IMR-90 (cell line): ENCODE data around the gene OR10A3. TPM values are rescaled to one million over a fixed set of nuclear protein-coding genes. Genes with fewer than 3 reads are reported as not detected.

Experiments used
- ATAC-seq: fragments of 200-7000 bp; cut with Tn5 transposase; 2 replicates; pipeline ENCODE4 v1.9.1; 2020; ENCODE audit warnings: low read depth, mild to moderate bottlenecking, moderate library complexity
- BruUV-seq: library from RNA; stranded (reverse); fragments of 400-500 nt; replicated peaks from 2 replicates; lab custom pipeline; 2021; lab: Mats Ljungman, UMichigan
- CTCF ChIA-PET: fragments of 300-600 bp; formaldehyde crosslinking; extraction: SDS; loops from one replicate; lab custom pipeline; 2021; ENCODE audit warnings: antibody characterized with exemption; lab: Yijun Ruan, JAX
- POLR2A ChIA-PET: fragments of 300-600 bp; sonication (Branson Sonifier 250); formaldehyde crosslinking; loops from one replicate; lab custom pipeline; 2022; ENCODE audit warnings: antibody characterized with exemption; ENCODE audit not compliant: unreplicated experiment; lab: Charles Lee
- DNase-seq: peaks from one replicate; pipeline ENCODE4 v3.0.0; 2013
- H2AFZ ChIP-seq: replicated peaks from 2 replicates; pipeline ENCODE3; 2013; ENCODE audit warnings: low read length, mild to moderate bottlenecking; ENCODE audit not compliant: poor library complexity
- H2AK5ac ChIP-seq: 2 replicates; pipeline ENCODE4 v1.6.1; 2013; ENCODE audit warnings: low read depth, low read length, inconsistent platforms
- H2AK9ac ChIP-seq: replicated peaks from 2 replicates; pipeline ENCODE3; 2013; ENCODE audit warnings: mild to moderate bottlenecking, low read depth, low read length, moderate library complexity; ENCODE audit not compliant: poor library complexity
- H2BK120ac ChIP-seq: 2 replicates; pipeline ENCODE4 v1.6.1; 2013; ENCODE audit warnings: low read depth, low read length, inconsistent platforms
- H2BK15ac ChIP-seq: 3 replicates; pipeline ENCODE4 v1.6.1; 2013; ENCODE audit warnings: low read depth, low read length, inconsistent platforms
- H2BK20ac ChIP-seq: 2 replicates; pipeline ENCODE4 v1.6.1; 2013; ENCODE audit warnings: low read depth, mild to moderate bottlenecking, inconsistent platforms, low read length, moderate library complexity
- H2BK5ac ChIP-seq: 2 replicates; pipeline ENCODE4 v1.6.1; 2013; ENCODE audit warnings: mild to moderate bottlenecking, low read depth, low read length, inconsistent platforms; ENCODE audit not compliant: poor library complexity, severe bottlenecking
- H3K14ac ChIP-seq: replicated peaks from 2 replicates; pipeline ENCODE4 v1.6.1; 2013; ENCODE audit warnings: low read depth, low read length, inconsistent platforms
- H3K18ac ChIP-seq: 2 replicates; pipeline ENCODE4 v1.6.1; 2013; ENCODE audit warnings: low read depth, low read length, control low read depth
- H3K23ac ChIP-seq: 2 replicates; pipeline ENCODE4 v1.6.1; 2013; ENCODE audit warnings: low read depth, low read length, inconsistent platforms
- H3K27ac ChIP-seq: 2 replicates; pipeline ENCODE4 v1.5.1; 2013; ENCODE audit warnings: mild to moderate bottlenecking, control low read depth, low read length; ENCODE audit not compliant: insufficient read depth
- H3K27me3 ChIP-seq: 2 replicates; pipeline ENCODE4 v1.6.1; 2013; ENCODE audit warnings: low read length; ENCODE audit not compliant: control insufficient read depth, insufficient read depth
- H3K36me3 ChIP-seq: 2 replicates; pipeline ENCODE4 v1.6.1; 2013; ENCODE audit warnings: low read length, mixed read lengths; ENCODE audit not compliant: control insufficient read depth, insufficient read depth
- H3K4ac ChIP-seq: 2 replicates; pipeline ENCODE4 v1.6.1; 2013; ENCODE audit warnings: low read depth, low read length, inconsistent platforms
- H3K4me1 ChIP-seq: 2 replicates; pipeline ENCODE4 v1.6.1; 2013; ENCODE audit warnings: low read length, mixed read lengths; ENCODE audit not compliant: control insufficient read depth, insufficient read depth
- H3K4me2 ChIP-seq: 2 replicates; pipeline ENCODE4 v1.6.1; 2013; ENCODE audit warnings: low read depth, mild to moderate bottlenecking, control low read depth, low read length, moderate library complexity
- H3K4me3 ChIP-seq: 2 replicates; pipeline ENCODE4 v1.5.1; 2013; ENCODE audit warnings: low read depth, mild to moderate bottlenecking, control low read depth, low read length, moderate library complexity; ENCODE audit not compliant: insufficient read depth
- H3K56ac ChIP-seq: 2 replicates; pipeline ENCODE4 v1.6.1; 2013; ENCODE audit warnings: low read length, inconsistent platforms; ENCODE audit not compliant: insufficient read depth; ENCODE audit errors: extremely low read depth
- H3K79me1 ChIP-seq, 2 experiments: 2 replicates each; pipeline ENCODE4 v1.6.1; 2013; ENCODE audit warnings: low read length in 2 of 2, inconsistent platforms in 1 of 2, low read depth in 1 of 2
- H3K9ac ChIP-seq: 2 replicates; pipeline ENCODE4 v1.6.1; 2013; ENCODE audit warnings: low read depth, low read length, control low read depth
- H3K9me1 ChIP-seq: 2 replicates; pipeline ENCODE4 v1.6.1; 2013; ENCODE audit warnings: low read length, inconsistent platforms; ENCODE audit not compliant: insufficient read depth
- H3K9me3 ChIP-seq: 2 replicates; pipeline ENCODE4 v1.6.1; 2013; ENCODE audit warnings: low read length; ENCODE audit not compliant: control insufficient read depth, insufficient read depth
- H4K20me1 ChIP-seq: 2 replicates; pipeline ENCODE4 v1.6.1; 2013; ENCODE audit warnings: low read length, inconsistent platforms; ENCODE audit not compliant: insufficient read depth
- H4K5ac ChIP-seq: 2 replicates; pipeline ENCODE4 v1.6.1; 2013; ENCODE audit warnings: mild to moderate bottlenecking, low read depth, low read length, control low read depth
- H4K8ac ChIP-seq, 2 experiments: 2 replicates each; pipeline ENCODE4 v1.6.1; 2013; ENCODE audit warnings: low read depth in 2 of 2, low read length in 2 of 2, control low read depth in 1 of 2, inconsistent platforms in 1 of 2
- H4K91ac ChIP-seq: 2 replicates; pipeline ENCODE4 v1.6.1; 2013; ENCODE audit warnings: low read depth, low read length, inconsistent platforms; ENCODE audit not compliant: insufficient read depth
- CEBPB ChIP-seq: IDR thresholded peaks from 2 replicates; pipeline ENCODE4 v1.6.1; 2012; ENCODE audit warnings: low read depth, low read length, improper control_type of control experiment
- CHD1 ChIP-seq: IDR thresholded peaks from 2 replicates; pipeline ENCODE4 v1.6.1; 2012; ENCODE audit warnings: low read depth, low read length, improper control_type of control experiment
- ELK1 ChIP-seq: fragments of 150-350 bp; IDR thresholded peaks from 2 replicates; pipeline ENCODE4 v1.6.1; 2016; ENCODE audit warnings: low read depth, mild to moderate bottlenecking, low read length, moderate library complexity, borderline replicate concordance
- FOS ChIP-seq: fragments of 150-350 bp; IDR thresholded peaks from 2 replicates; pipeline ENCODE4 v1.6.1; 2016; ENCODE audit warnings: low read depth, low read length
- MXI1 ChIP-seq: IDR thresholded peaks from 2 replicates; pipeline ENCODE4 v1.6.1; 2012; ENCODE audit warnings: low read depth, mild to moderate bottlenecking, low read length, moderate library complexity, borderline replicate concordance
- NFE2L2 ChIP-seq: fragments of 150-350 bp; IDR thresholded peaks from 2 replicates; pipeline ENCODE4 v1.6.1; 2016; ENCODE audit warnings: low read depth, mild to moderate bottlenecking, low read length
- RAD21 ChIP-seq: IDR thresholded peaks from 2 replicates; pipeline ENCODE4 v1.6.1; 2012; ENCODE audit warnings: low read length, improper control_type of control experiment
- WGBS, 2 experiments: methylation state at CpG; one replicate each; pipeline versions ENCODE4 v1.1.5 to v1.1.7; 2013; ENCODE audit warnings: missing lambda C conversion rate in 2 of 2; ENCODE audit not compliant: insufficient read length in 1 of 2; ENCODE audit errors: extremely low coverage in 2 of 2; 5-methylcytosine and 5-hydroxymethylcytosine counted together
- dilution Hi-C: fragments of 300-500 bp; cut with HindIII; formaldehyde crosslinking; loops from one replicate; pipeline ENCODE4 v1.14.3; 2018; ENCODE audit warnings: low sequenced_read_pairs; ENCODE audit not compliant: unreplicated experiment
- in situ Hi-C: fragments of 300-500 bp; cut with MboI; formaldehyde crosslinking; loops from 3 replicates; pipeline ENCODE4 v1.14.3; 2019; ENCODE audit warnings: low sequenced_read_pairs, inconsistent platforms, mixed read lengths
- intact Hi-C: fragments of 100-400 bp; cut with micrococcal nuclease; formaldehyde crosslinking; loops from 2 replicates; pipeline ENCODE4 v1.10.0; 2022
- polyA plus RNA-seq, 3 experiments: library from polyadenylated mRNA; depleted of rRNA; stranded (reverse); fragments of >200 nt; gene quantifications; 2 replicates each; pipeline ENCODE4 v1.2.3, GENCODE V29; 2012; ENCODE audit warnings: low replicate concordance in 1 of 3
- total RNA-seq: library from RNA; depleted of rRNA; stranded (reverse); fragments of >200 nt; gene quantifications from 2 replicates; pipeline ENCODE4 v1.2.3, GENCODE V29; 2012

Gene OR10A3
- total and polyA plus RNA-seq, 2 of the 4 experiments (the other 2 are of a cell fraction), result 0.03 TPM; not detected in 1

- peaks cover 12% of the 10 kb centered on the region for H3K4me1 ChIP-seq
- H3K9ac ChIP-seq, result no peak overlapping the region
- no peak overlapping the region for H3K14ac ChIP-seq
- H4K5ac ChIP-seq, result peak overlapping the region; percentile 47; the same call in 1 of the 2 replicates
- no peaks in the 10 kb centered on the region for H3K9me3 ChIP-seq
- H3K4ac ChIP-seq, result 0 out of 2 replicates have a peak overlapping the region, but pooled peaks have one; percentile 8
- H3K27me3 ChIP-seq, result no peaks in the 10 kb centered on the region
- H2AK5ac ChIP-seq, result peak overlapping the region; percentile 10; the same call in 1 of the 2 replicates
- no peak overlapping the region for H2BK5ac ChIP-seq
- no peak overlapping the region for H3K4me3 ChIP-seq
- no peak overlapping the region for H3K23ac ChIP-seq
- H4K20me1 ChIP-seq, result no peaks in the 10 kb centered on the region
- peak overlapping the region; percentile 33; the same call in 1 of the 2 replicates for H2BK20ac ChIP-seq
- peak overlapping the region; percentile 50; the same call in 1 of the 2 replicates for H2BK120ac ChIP-seq
- no peak for DNase-seq
- H2AK9ac ChIP-seq, result no peak overlapping the region
- dilution Hi-C loops (no loop called here), in situ Hi-C loops (no loop called here), intact Hi-C loops (no loop called here)
- peak overlapping the region; percentile 6; the same call in 1 of the 2 replicates for H4K91ac ChIP-seq
- H3K36me3 ChIP-seq, result no peaks in the 10 kb centered on the region
- no peak overlapping the region for H3K4me2 ChIP-seq
- CTCF ChIA-PET, result interaction anchor here (0.6 kb wide), 1 partner anchor 83 kb away, joined by 3 read pairs; no protein-coding TSS in a partner anchor
- H3K9me1 ChIP-seq, result peaks cover 3% of the 10 kb centered on the region; the same call in 1 of the 2 replicates
- no peak for TF ChIP-seq CEBPB
- TF ChIP-seq NFE2L2, result no peak
- no peak for TF ChIP-seq FOS
- TF ChIP-seq CHD1, result no peak
- TF ChIP-seq MXI1, result no peak
- TF ChIP-seq RAD21, result no peak
- TF ChIP-seq ELK1, result no peak
- peak overlapping the region; percentile 19; the same call in 1 of the 3 replicates for H2BK15ac ChIP-seq
- 89% methylated on average over 1 of the region's 5 CpGs; no CpG with 5 or more reads in 1 of the 2 experiments for WGBS, 2 experiments
- H2AFZ ChIP-seq, result no peak overlapping the region
- peak overlapping the region in 1 of 2 experiments; percentile 35; a peak in 1 of 4 replicates for H4K8ac ChIP-seq
- peak overlapping the region; percentile 81; the same call in 1 of the 2 replicates for H3K18ac ChIP-seq
- ATAC-seq, result no peak
- H3K79me1 ChIP-seq, result peaks cover 0 to 4% of the 10 kb centered on the region in 2 experiments; a peak in 1 of 4 replicates
- no TSS peak for BruUV-seq
- H3K27ac ChIP-seq, result no peak overlapping the region
- no peak overlapping the region for H3K56ac ChIP-seq
- POLR2A ChIA-PET, result no interaction called here
These were observed 31.5 kb upstream of the OR10A3 start for GRCh38 chr11:7973011-7973410.
